Erythroblast (primary cell): ENCODE measurements around the gene GALNT16.

Experiments
- GATA1 ChIP-seq: IDR thresholded peaks from 2 replicates; pipeline ENCODE4 v1.6.1; 2011; ENCODE audit warnings: low read depth, mild to moderate bottlenecking, control low read depth, low read length, moderate library complexity
- POLR2A ChIP-seq: IDR thresholded peaks from 2 replicates; pipeline ENCODE4 v1.6.1; 2011; ENCODE audit warnings: mild to moderate bottlenecking, low read length

DNA sequence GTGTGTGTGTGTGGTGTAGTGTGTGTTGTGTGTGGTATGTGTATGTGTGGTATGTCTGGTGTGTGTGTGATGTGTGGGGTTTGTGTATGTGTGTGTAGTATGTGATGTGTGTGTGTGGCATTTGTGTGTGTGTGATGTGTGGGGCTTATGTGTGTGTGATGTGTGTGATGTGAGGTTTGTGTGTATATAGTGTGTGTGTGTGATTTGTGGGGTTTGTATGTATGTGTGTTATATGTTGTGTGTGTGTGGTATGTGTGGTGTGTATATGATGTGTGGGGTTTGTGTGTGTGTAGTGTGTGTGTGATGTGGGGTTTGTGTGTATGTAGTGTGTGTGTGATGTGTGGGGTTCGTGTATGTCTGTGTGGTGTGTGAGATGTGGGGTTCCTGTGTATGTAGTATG, 9.4 kb downstream of the GALNT16 start:
- TF ChIP-seq POLR2A (no peak), GATA1 (no peak)
